Measurements from ENCODE around the gene FGF3. TPM values are rescaled to one million over a fixed set of nuclear protein-coding genes. Genes with fewer than 3 reads are reported as not detected.

Gene FGF3
- polyA plus RNA-seq, 1 of the 3 experiments (the other 2 are of a cell fraction): not detected

DNA sequence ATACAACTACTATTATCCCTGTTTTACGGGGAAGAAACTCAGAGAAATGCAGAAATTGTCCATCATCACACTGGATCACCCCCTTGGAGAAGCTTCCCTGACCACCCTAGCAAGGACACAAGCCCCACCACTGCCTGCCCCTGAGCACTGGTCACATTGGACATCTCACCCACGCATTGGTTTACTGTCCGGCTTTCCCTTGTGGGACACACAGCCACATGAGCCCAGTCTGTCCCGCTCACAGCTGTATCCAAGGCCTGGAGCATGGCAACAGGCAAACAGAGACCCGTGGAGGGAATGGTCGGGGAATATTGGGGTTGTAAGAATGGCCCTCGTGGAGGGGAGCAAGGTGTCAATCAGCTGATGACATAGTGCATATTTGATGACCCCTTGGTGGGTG is 42.7 kb upstream of the FGF3 start:
- no peak for DNase-seq
- Histone ChIP-seq H2AFZ (ENCODE audit: low read depth) (no peak overlapping the region), H3K9me3 (no peaks in the 10 kb centered on the region), H4K20me1 (ENCODE audit: insufficient read depth) (no peaks in the 10 kb centered on the region), H3K27me3 (ENCODE audit: insufficient read depth) (peaks cover 14% of the 10 kb centered on the region; the same call in 1 of the 2 replicates), H3K4me3 (ENCODE audit: low read depth in 2 of 2, low read length in 1 of 2) (no peak overlapping the region), H3K9me2 (no peaks in the 10 kb centered on the region), H3K27ac (ENCODE audit: low read depth in 2 of 2, low read length in 1 of 2) (no peak overlapping the region), H3K4me1 (ENCODE audit: control insufficient read depth in 1 of 2, insufficient read depth in 2 of 2, low read depth in 1 of 2, low read length in 1 of 2) (no peaks in the 10 kb centered on the region), H3K36me3 (replicated peaks in 1 of 2; ENCODE audit: control insufficient read depth in 1 of 2, insufficient read depth in 2 of 2, low read length in 1 of 2) (no peaks in the 10 kb centered on the region), H3K4me2 (no peak overlapping the region), H3K9ac (no peak overlapping the region), H3K79me2 (ENCODE audit: insufficient read depth) (no peaks in the 10 kb centered on the region), H3F3A (replicated peaks; ENCODE audit: insufficient read depth) (no peaks in the 10 kb centered on the region)
- WGBS (ENCODE audit: low lambda C conversion rate): 49% methylated on average over 5 of the region's 7 CpGs
- TF ChIP-seq JUND (IDR thresholded peaks at IDR 0.05) (no peak), TCF12 (IDR thresholded peaks at IDR 0.05) (no peak), EP300 (IDR thresholded peaks at IDR 0.05; ENCODE audit: borderline replicate concordance in 1 of 2, low read depth in 1 of 2, low read length in 1 of 2) (no peak), TEAD4 (IDR thresholded peaks at IDR 0.05; ENCODE audit: borderline replicate concordance, insufficient read depth) (no peak), FOXM1 (IDR thresholded peaks at IDR 0.05; ENCODE audit: low read depth) (no peak), RFX5 (IDR thresholded peaks at IDR 0.05; ENCODE audit: low read length) (no peak), POLR2AphosphoS5 (IDR thresholded peaks at IDR 0.05; ENCODE audit: low read depth, low read length) (no peak), GABPA (IDR thresholded peaks at IDR 0.05; ENCODE audit: low read depth) (no peak), RCOR1 (IDR thresholded peaks at IDR 0.05; ENCODE audit: low read length) (no peak)
- TF ChIP-seq, protein P1, sequence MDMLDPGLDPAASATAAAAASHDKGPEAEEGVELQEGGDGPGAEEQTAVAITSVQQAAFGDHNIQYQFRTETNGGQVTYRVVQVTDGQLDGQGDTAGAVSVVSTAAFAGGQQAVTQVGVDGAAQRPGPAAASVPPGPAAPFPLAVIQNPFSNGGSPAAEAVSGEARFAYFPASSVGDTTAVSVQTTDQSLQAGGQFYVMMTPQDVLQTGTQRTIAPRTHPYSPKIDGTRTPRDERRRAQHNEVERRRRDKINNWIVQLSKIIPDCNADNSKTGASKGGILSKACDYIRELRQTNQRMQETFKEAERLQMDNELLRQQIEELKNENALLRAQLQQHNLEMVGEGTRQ (IDR thresholded peaks at IDR 0.05; ENCODE audit: borderline replicate concordance, low read depth, low read length): no peak
- TF ChIP-seq, protein P2, sequence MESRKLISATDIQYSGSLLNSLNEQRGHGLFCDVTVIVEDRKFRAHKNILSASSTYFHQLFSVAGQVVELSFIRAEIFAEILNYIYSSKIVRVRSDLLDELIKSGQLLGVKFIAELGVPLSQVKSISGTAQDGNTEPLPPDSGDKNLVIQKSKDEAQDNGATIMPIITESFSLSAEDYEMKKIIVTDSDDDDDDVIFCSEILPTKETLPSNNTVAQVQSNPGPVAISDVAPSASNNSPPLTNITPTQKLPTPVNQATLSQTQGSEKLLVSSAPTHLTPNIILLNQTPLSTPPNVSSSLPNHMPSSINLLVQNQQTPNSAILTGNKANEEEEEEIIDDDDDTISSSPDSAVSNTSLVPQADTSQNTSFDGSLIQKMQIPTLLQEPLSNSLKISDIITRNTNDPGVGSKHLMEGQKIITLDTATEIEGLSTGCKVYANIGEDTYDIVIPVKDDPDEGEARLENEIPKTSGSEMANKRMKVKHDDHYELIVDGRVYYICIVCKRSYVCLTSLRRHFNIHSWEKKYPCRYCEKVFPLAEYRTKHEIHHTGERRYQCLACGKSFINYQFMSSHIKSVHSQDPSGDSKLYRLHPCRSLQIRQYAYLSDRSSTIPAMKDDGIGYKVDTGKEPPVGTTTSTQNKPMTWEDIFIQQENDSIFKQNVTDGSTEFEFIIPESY (IDR thresholded peaks at IDR 0.05; ENCODE audit: borderline replicate concordance, low read depth): no peak
- TF ChIP-seq, protein P3, sequence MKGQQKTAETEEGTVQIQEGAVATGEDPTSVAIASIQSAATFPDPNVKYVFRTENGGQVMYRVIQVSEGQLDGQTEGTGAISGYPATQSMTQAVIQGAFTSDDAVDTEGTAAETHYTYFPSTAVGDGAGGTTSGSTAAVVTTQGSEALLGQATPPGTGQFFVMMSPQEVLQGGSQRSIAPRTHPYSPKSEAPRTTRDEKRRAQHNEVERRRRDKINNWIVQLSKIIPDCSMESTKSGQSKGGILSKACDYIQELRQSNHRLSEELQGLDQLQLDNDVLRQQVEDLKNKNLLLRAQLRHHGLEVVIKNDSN (IDR thresholded peaks at IDR 0.05; ENCODE audit: borderline replicate concordance, low read depth): no peak
- TF ChIP-seq, protein P4, sequence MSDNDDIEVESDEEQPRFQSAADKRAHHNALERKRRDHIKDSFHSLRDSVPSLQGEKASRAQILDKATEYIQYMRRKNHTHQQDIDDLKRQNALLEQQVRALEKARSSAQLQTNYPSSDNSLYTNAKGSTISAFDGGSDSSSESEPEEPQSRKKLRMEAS (IDR thresholded peaks at IDR 0.05; ENCODE audit: low read depth): no peak
- ChIA-PET POLR2A (no interaction called here), CTCF (interaction anchor here (1.2 to 1.8 kb wide), 3 partner anchors 48 to 57 kb away, joined by 3 to 6 read pairs (median 4); no protein-coding TSS in a partner anchor)

GRCh38 chr11:69860796-69861445 is 41.7 kb upstream of the FGF3 start:
- peaks cover 14% of the 10 kb centered on the region; the same call in 1 of the 2 replicates for H3K27me3 ChIP-seq (ENCODE audit: insufficient read depth)
- POLR2A ChIA-PET: no interaction called here
- 18% methylated on average over 4 of the region's 9 CpGs for WGBS (ENCODE audit: low lambda C conversion rate)
- no peak overlapping the region for H2AFZ ChIP-seq (ENCODE audit: low read depth)
- no peak overlapping the region for H3K27ac ChIP-seq (ENCODE audit: low read depth in 2 of 2, low read length in 1 of 2)
- H3K4me3 ChIP-seq (ENCODE audit: low read depth in 2 of 2, low read length in 1 of 2): no peak overlapping the region
- H3K36me3 ChIP-seq (replicated peaks in 1 of 2; ENCODE audit: control insufficient read depth in 1 of 2, insufficient read depth in 2 of 2, low read length in 1 of 2): no peaks in the 10 kb centered on the region
- H3K9ac ChIP-seq: no peak overlapping the region
- CTCF ChIA-PET: interaction anchor here (1.8 kb wide), 1 partner anchor 58 kb away, joined by 6 read pairs; no protein-coding TSS in a partner anchor
- no peaks in the 10 kb centered on the region for H3F3A ChIP-seq (replicated peaks; ENCODE audit: insufficient read depth)
- H4K20me1 ChIP-seq (ENCODE audit: insufficient read depth): no peaks in the 10 kb centered on the region
- H3K4me1 ChIP-seq (ENCODE audit: control insufficient read depth in 1 of 2, insufficient read depth in 2 of 2, low read depth in 1 of 2, low read length in 1 of 2): no peaks in the 10 kb centered on the region
- no peak overlapping the region for H3K4me2 ChIP-seq
- H3K9me2 ChIP-seq: no peaks in the 10 kb centered on the region
- no peak for DNase-seq
- H3K79me2 ChIP-seq (ENCODE audit: insufficient read depth): no peaks in the 10 kb centered on the region
- H3K9me3 ChIP-seq: no peaks in the 10 kb centered on the region
- TF ChIP-seq GABPA (IDR thresholded peaks at IDR 0.05; ENCODE audit: low read depth) (no peak), TEAD4 (IDR thresholded peaks at IDR 0.05; ENCODE audit: borderline replicate concordance, insufficient read depth) (no peak), MEF2A (IDR thresholded peaks at IDR 0.05; ENCODE audit: borderline replicate concordance, low read depth) (no peak), TAF1 (IDR thresholded peaks at IDR 0.05; ENCODE audit: borderline replicate concordance, low read depth, low read length) (no peak), REST (IDR thresholded peaks at IDR 0.05; ENCODE audit: low read depth, low read length) (no peak), SMC3 (IDR thresholded peaks at IDR 0.05; ENCODE audit: low read depth, low read length) (no peak)
- TF ChIP-seq, protein P2 (IDR thresholded peaks at IDR 0.05; ENCODE audit: borderline replicate concordance, low read depth): no peak
